Activated CD8-positive, alpha-beta memory T cell treated with anti-CD3 and anti-CD28 coated beads for 36 hours (primary cell): Measurements from ENCODE around the gene SLC6A16. TPM values are rescaled to one million over a fixed set of nuclear protein-coding genes. Genes with fewer than 3 reads are reported as not detected.

Experiments
- CTCF ChIA-PET: fragments of 350-600 bp; sonication (Branson Sonifier 250); formaldehyde crosslinking; loops from one replicate; lab custom pipeline; 2021; ENCODE audit warnings: antibody characterized with exemption; lab: Charles Lee
- POLR2A ChIA-PET: fragments of 350-600 bp; sonication (Branson Sonifier 250); formaldehyde crosslinking; loops from one replicate; lab custom pipeline; 2021; ENCODE audit warnings: antibody characterized with exemption; lab: Charles Lee
- total RNA-seq, 2 experiments: library from RNA; stranded (reverse); gene quantifications; one replicate each; pipeline ENCODE4 v1.2.3, GENCODE V29; 2021

Gene SLC6A16
- total RNA-seq, 2 experiments from 2014 or later: 0.57 to 0.95 TPM

DNA sequence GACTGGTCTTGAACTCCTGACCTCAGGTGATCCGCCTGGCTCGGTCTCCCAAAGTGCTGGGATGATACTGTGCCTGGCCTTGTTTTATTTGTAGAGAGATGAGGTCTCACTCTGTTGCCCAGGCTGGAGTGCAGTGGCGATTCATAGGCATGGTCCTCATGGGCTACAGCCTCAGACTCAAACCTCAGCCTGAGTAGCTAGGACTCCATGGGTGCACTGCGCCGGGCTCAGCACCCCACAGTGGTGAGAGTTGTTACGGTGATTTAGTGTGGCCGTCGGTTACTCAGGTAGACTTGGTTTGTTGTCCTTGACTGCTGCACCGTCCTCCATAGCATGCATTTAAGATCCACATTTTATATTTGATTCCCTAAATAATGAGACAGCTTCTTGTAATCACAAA lies 80.7 kb downstream of the SLC6A16 start:
- POLR2A ChIA-PET: no interaction called here

GRCh38 chr19:49243726-49244125 lies 81.3 kb downstream of the SLC6A16 start:
- ChIA-PET CTCF (interaction anchor here (0.7 to 1.3 kb wide), 4 partner anchors 8 to 47 kb away, joined by 3 to 4 read pairs (median 4); no protein-coding TSS in a partner anchor), POLR2A (no interaction called here)

More for the DNA sequence above, 80.7 kb downstream of the SLC6A16 start:
- CTCF ChIA-PET: interaction anchor here (0.8 to 0.9 kb wide), 3 partner anchors 18 to 47 kb away, joined by 3 to 5 read pairs (median 4); no protein-coding TSS in a partner anchor

- CTCF ChIA-PET: interaction anchor here (0.7 to 1.3 kb wide), 2 partner anchors 9 to 45 kb away, joined by 3 to 4 read pairs; no protein-coding TSS in a partner anchor
- POLR2A ChIA-PET: no interaction called here
Observed at GRCh38 chr19:49243129-49243528, 81.9 kb downstream of the SLC6A16 start.

GRCh38 chr19:49241769-49242168 lies 83.2 kb downstream of the SLC6A16 start:
- ChIA-PET CTCF (no interaction called here), POLR2A (no interaction called here)

Other genes with a start within 250 kb of the SLC6A16 start
- gene SNRNP70, start 239.7 kb downstream of the SLC6A16 start, total RNA-seq: 100 to 1,000 TPM; 201 TPM
- gene LIN7B, start 210.8 kb downstream of the SLC6A16 start, total RNA-seq: 1 to 10 TPM; 4.7 to 4.9 TPM
- gene C19orf73, start 206.0 kb downstream of the SLC6A16 start, total RNA-seq: 1 to 10 TPM; 1.0 to 1.4 TPM
- 1 to 10 TPM; 3.9 to 4.7 TPM for gene PPFIA3, start 205.6 kb downstream of the SLC6A16 start, total RNA-seq
- gene HRC, start 169.8 kb downstream of the SLC6A16 start, total RNA-seq: not detected
- gene TRPM4, start 167.4 kb downstream of the SLC6A16 start, total RNA-seq: under 1 TPM in 1 of 2 experiments, not detected in 1; 0.13 TPM
- 100 to 1,000 TPM; 101 to 102 TPM for gene CD37, start 10.2 kb upstream of the SLC6A16 start, total RNA-seq
- not detected for gene TEAD2, start 37.2 kb upstream of the SLC6A16 start, total RNA-seq
- not detected for gene DKKL1, start 38.7 kb upstream of the SLC6A16 start, total RNA-seq
- under 1 TPM; 0.15 to 0.19 TPM for gene KASH5, start 63.1 kb upstream of the SLC6A16 start, total RNA-seq
- not detected for gene PTH2, start 98.2 kb upstream of the SLC6A16 start, total RNA-seq
- not detected for gene GFY, start 100.2 kb upstream of the SLC6A16 start, total RNA-seq
- gene SLC17A7, start 116.3 kb upstream of the SLC6A16 start, total RNA-seq: not detected
- gene PIH1D1, start 126.6 kb upstream of the SLC6A16 start, total RNA-seq: 100 to 1,000 TPM; 152 to 154 TPM
- gene ALDH16A1, start 128.0 kb upstream of the SLC6A16 start, total RNA-seq: 10 to 100 TPM; 38.4 to 38.5 TPM
- gene FLT3LG, start 149.0 kb upstream of the SLC6A16 start, total RNA-seq: 10 to 100 TPM; 52.2 to 55.1 TPM
- 1,000 to 10,000 TPM; 3,587 to 3,700 TPM for gene RPL13A, start 162.4 kb upstream of the SLC6A16 start, total RNA-seq
- 1,000 to 10,000 TPM; 2,789 to 2,826 TPM for gene RPS11, start 171.2 kb upstream of the SLC6A16 start, total RNA-seq
- gene FCGRT, start 187.5 kb upstream of the SLC6A16 start, total RNA-seq: 10 to 100 TPM; 10.3 to 12.4 TPM
- 1 to 10 TPM; 2.6 to 2.8 TPM for gene RCN3, start 202.8 kb upstream of the SLC6A16 start, total RNA-seq